ENCODE results near the gene NCK2.

NCK2 gene

GRCh38 chr2:105712166-105712915, 32.4 kb upstream of the NCK2 start:
- Histone ChIP-seq H3K36me3 (ENCODE audit: low read length) (no peaks in the 10 kb centered on the region), H3K9me2 (replicated peaks; ENCODE audit: insufficient read depth, low read length) (no peaks in the 10 kb centered on the region), H3K4me2 (ENCODE audit: low read depth, low read length, poor library complexity, severe bottlenecking) (no peak overlapping the region), H3K27me3 (ENCODE audit: low read length) (no peaks in the 10 kb centered on the region), H3K79me2 (ENCODE audit: insufficient read depth, low read length) (no peaks in the 10 kb centered on the region), H3K27ac (ENCODE audit: low read depth, low read length) (no peak overlapping the region), H4K20me1 (ENCODE audit: low read depth, low read length) (no peaks in the 10 kb centered on the region), H3K9ac (ENCODE audit: low read length) (no peak overlapping the region), H3F3A (ENCODE audit: insufficient read depth) (no peaks in the 10 kb centered on the region), H2AFZ (ENCODE audit: low read depth, low read length, severe bottlenecking) (no peak overlapping the region), H3K9me3 (ENCODE audit: insufficient read depth, low read length) (no peaks in the 10 kb centered on the region), H3K4me3 (ENCODE audit: insufficient read depth, low read length, poor library complexity, severe bottlenecking) (no peak overlapping the region)
- no peak for TF ChIP-seq EZH2phosphoT487 (conservative IDR thresholded peaks at IDR 0.05; ENCODE audit: low read length)

- no peak overlapping the region for H3K4me2 ChIP-seq (ENCODE audit: low read depth, low read length, poor library complexity, severe bottlenecking)
- TF ChIP-seq EZH2phosphoT487 (conservative IDR thresholded peaks at IDR 0.05; ENCODE audit: low read length) (no peak), CTCF (IDR thresholded peaks at IDR 0.05; ENCODE audit: insufficient read depth, low read length, poor library complexity, severe bottlenecking) (no peak)
- no peaks in the 10 kb centered on the region for H3F3A ChIP-seq (ENCODE audit: insufficient read depth)
- H3K36me3 ChIP-seq (ENCODE audit: low read length), result no peaks in the 10 kb centered on the region
- H2AFZ ChIP-seq (ENCODE audit: low read depth, low read length, severe bottlenecking), result no peak overlapping the region
- H3K27me3 ChIP-seq (ENCODE audit: low read length), result no peaks in the 10 kb centered on the region
- no peak overlapping the region for H3K9ac ChIP-seq (ENCODE audit: low read length)
- no peak overlapping the region for H3K27ac ChIP-seq (ENCODE audit: low read depth, low read length)
- H3K79me2 ChIP-seq (ENCODE audit: insufficient read depth, low read length), result no peaks in the 10 kb centered on the region
- H4K20me1 ChIP-seq (ENCODE audit: low read depth, low read length), result no peaks in the 10 kb centered on the region
- H3K9me2 ChIP-seq (replicated peaks; ENCODE audit: insufficient read depth, low read length), result no peaks in the 10 kb centered on the region
- no peak overlapping the region for H3K4me3 ChIP-seq (ENCODE audit: insufficient read depth, low read length, poor library complexity, severe bottlenecking)
- no peaks in the 10 kb centered on the region for H3K9me3 ChIP-seq (ENCODE audit: insufficient read depth, low read length)
Observed at GRCh38 chr2:105712981-105713596, 31.6 kb upstream of the NCK2 start.

- Histone ChIP-seq H3K36me3 (ENCODE audit: low read length) (no peaks in the 10 kb centered on the region), H3K27me3 (ENCODE audit: low read length) (no peaks in the 10 kb centered on the region), H2AFZ (ENCODE audit: low read depth, low read length, severe bottlenecking) (no peak overlapping the region), H3K9me2 (replicated peaks; ENCODE audit: insufficient read depth, low read length) (no peaks in the 10 kb centered on the region), H3F3A (ENCODE audit: insufficient read depth) (no peaks in the 10 kb centered on the region), H3K4me2 (ENCODE audit: low read depth, low read length, poor library complexity, severe bottlenecking) (no peak overlapping the region), H3K27ac (ENCODE audit: low read depth, low read length) (no peak overlapping the region), H3K9ac (ENCODE audit: low read length) (no peak overlapping the region), H3K4me3 (ENCODE audit: insufficient read depth, low read length, poor library complexity, severe bottlenecking) (no peak overlapping the region), H3K79me2 (ENCODE audit: insufficient read depth, low read length) (no peaks in the 10 kb centered on the region), H4K20me1 (ENCODE audit: low read depth, low read length) (no peaks in the 10 kb centered on the region), H3K9me3 (ENCODE audit: insufficient read depth, low read length) (no peaks in the 10 kb centered on the region)
- TF ChIP-seq EZH2phosphoT487 (conservative IDR thresholded peaks at IDR 0.05; ENCODE audit: low read length) (no peak), CTCF (IDR thresholded peaks at IDR 0.05; ENCODE audit: insufficient read depth, low read length, poor library complexity, severe bottlenecking) (no peak)
Observed at GRCh38 chr2:105714141-105714540, 30.6 kb upstream of the NCK2 start.
